ENCODE measurements around the gene IGSF23. TPM values are rescaled to one million over a fixed set of nuclear protein-coding genes. Genes with fewer than 3 reads are reported as not detected.

The IGSF23 gene
- total and polyA plus RNA-seq, 5 donors from 2014 or later = not detected

DNA sequence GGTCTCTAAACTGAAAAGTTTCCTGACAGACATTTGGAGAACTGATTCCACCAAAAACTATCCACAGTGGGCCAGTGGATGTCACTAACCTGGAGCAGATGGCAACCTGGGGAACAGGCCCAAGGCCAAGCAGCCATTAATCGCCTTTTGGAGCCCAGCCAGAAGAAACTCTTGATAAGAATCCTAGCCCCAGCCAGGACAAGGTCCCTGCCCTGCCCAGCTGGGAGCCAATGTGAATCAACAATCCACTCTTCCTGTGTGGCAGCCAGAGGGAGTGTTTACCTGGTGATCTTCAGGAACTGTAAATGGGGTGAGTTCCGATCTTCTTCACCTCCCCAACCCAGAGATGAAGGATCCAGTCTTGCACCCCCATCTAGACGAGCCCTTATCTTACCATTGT, 14.5 kb upstream of the IGSF23 start:
- Mint-ChIP-seq H3K36me3 (no peaks in the 10 kb centered on the region), H3K4me3 (no peak overlapping the region), H3K27me3 (no peaks in the 10 kb centered on the region), H3K9me3 (peaks cover 0 to 15% (median 4%) of the 10 kb centered on the region in 7 donors), H3K27ac (no peak overlapping the region), H3K4me1 (no peaks in the 10 kb centered on the region)
- no peak for DNase-seq
- no peak for ATAC-seq (ENCODE audit: low read depth in 2 of 2)
- H3K27me3 ChIP-seq (ENCODE audit: control insufficient read depth, insufficient read depth, low read length) = no peaks in the 10 kb centered on the region
- no peak overlapping the region for H3K4me3 ChIP-seq (ENCODE audit: low read depth, low read length)
- peaks cover 0 to 9% of the 10 kb centered on the region in 2 experiments for H3K9me3 ChIP-seq (ENCODE audit: control insufficient read depth in 2 of 2, low read length in 2 of 2)
- H3K4me1 ChIP-seq (ENCODE audit: control insufficient read depth, insufficient read depth, low read length, poor library complexity, severe bottlenecking) = no peaks in the 10 kb centered on the region
- no peak overlapping the region for H3K27ac ChIP-seq (ENCODE audit: insufficient read depth, low read length, poor library complexity, severe bottlenecking)
- H3K36me3 ChIP-seq (ENCODE audit: control insufficient read depth, insufficient read depth, low read length) = no peaks in the 10 kb centered on the region

DNA sequence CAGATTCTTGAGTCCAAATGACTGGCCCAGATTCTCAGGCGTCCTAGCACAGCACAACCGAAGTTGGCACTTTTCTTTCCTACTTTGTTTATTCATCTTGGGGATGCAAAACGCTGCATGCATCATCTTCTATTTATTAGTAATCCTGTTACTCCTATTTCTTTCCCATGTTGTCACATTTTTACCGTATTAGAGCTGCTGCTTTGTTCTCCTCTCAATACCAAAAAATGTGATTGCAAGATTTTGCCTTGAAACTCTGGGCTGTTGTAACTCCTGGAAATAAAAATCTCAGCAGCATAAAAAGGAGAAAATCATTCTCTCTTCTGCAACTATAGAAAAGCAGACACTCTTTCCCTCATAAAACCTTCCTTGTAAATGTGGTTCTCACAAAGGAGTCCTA, 12.9 kb upstream of the IGSF23 start:
- H3K4me1 ChIP-seq (ENCODE audit: control insufficient read depth, insufficient read depth, low read length, poor library complexity, severe bottlenecking) = no peaks in the 10 kb centered on the region
- DNase-seq (no peak), ATAC-seq (ENCODE audit: low read depth in 2 of 2) (no peak)
- no peaks in the 10 kb centered on the region for H3K36me3 Mint-ChIP-seq
- H3K4me3 ChIP-seq (ENCODE audit: low read depth, low read length) = no peak overlapping the region
- no peaks in the 10 kb centered on the region for H3K27me3 ChIP-seq (ENCODE audit: control insufficient read depth, insufficient read depth, low read length)
- no peaks in the 10 kb centered on the region for H3K36me3 ChIP-seq (ENCODE audit: control insufficient read depth, insufficient read depth, low read length)
- no peaks in the 10 kb centered on the region for H3K4me1 Mint-ChIP-seq
- H3K4me3 Mint-ChIP-seq = no peak overlapping the region
- no peak overlapping the region for H3K27ac Mint-ChIP-seq
- peaks cover 0 to 9% of the 10 kb centered on the region in 2 experiments for H3K9me3 ChIP-seq (ENCODE audit: control insufficient read depth in 2 of 2, low read length in 2 of 2)
- H3K9me3 Mint-ChIP-seq = peaks cover 0 to 16% (median 4%) of the 10 kb centered on the region in 7 donors
- no peaks in the 10 kb centered on the region for H3K27me3 Mint-ChIP-seq
- H3K27ac ChIP-seq (ENCODE audit: insufficient read depth, low read length, poor library complexity, severe bottlenecking) = no peak overlapping the region

DNA sequence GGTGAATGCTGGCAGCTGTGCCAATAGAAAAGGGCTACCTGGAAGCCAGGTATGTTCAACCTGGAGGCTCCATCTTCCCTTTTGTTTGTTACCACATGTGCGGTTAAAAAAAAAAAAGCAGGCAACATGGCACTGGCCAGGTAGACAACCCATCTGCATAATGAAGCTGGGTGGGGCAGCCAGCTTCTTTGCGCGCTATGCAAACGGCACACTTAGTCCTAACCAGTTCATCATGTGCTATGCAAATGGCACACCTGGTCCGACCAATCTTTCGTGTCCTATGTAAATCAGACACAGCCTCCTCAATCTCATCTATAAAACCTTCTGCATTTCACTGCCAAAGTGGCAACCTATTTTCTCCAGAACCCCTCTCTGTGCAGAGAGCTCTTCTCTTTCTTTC, 11.3 kb upstream of the IGSF23 start:
- no peaks in the 10 kb centered on the region for H3K27me3 ChIP-seq (ENCODE audit: control insufficient read depth, insufficient read depth, low read length)
- H3K36me3 ChIP-seq (ENCODE audit: control insufficient read depth, insufficient read depth, low read length) = no peaks in the 10 kb centered on the region
- DNase-seq = no peak
- Mint-ChIP-seq H3K27ac (no peak overlapping the region), H3K36me3 (no peaks in the 10 kb centered on the region), H3K4me1 (peaks cover 0 to 3% (median under 1%) of the 10 kb centered on the region in 4 donors), H3K4me3 (no peak overlapping the region), H3K27me3 (no peaks in the 10 kb centered on the region), H3K9me3 (peaks cover 0 to 12% (median 6%) of the 10 kb centered on the region in 7 donors)
- no peak overlapping the region for H3K4me3 ChIP-seq (ENCODE audit: low read depth, low read length)
- no peaks in the 10 kb centered on the region for H3K4me1 ChIP-seq (ENCODE audit: control insufficient read depth, insufficient read depth, low read length, poor library complexity, severe bottlenecking)
- no peak overlapping the region for H3K27ac ChIP-seq (ENCODE audit: insufficient read depth, low read length, poor library complexity, severe bottlenecking)
- ATAC-seq (ENCODE audit: low read depth in 2 of 2) = no peak
- H3K9me3 ChIP-seq (ENCODE audit: control insufficient read depth in 2 of 2, low read length in 2 of 2) = peaks cover 0 to 9% of the 10 kb centered on the region in 2 experiments

DNA sequence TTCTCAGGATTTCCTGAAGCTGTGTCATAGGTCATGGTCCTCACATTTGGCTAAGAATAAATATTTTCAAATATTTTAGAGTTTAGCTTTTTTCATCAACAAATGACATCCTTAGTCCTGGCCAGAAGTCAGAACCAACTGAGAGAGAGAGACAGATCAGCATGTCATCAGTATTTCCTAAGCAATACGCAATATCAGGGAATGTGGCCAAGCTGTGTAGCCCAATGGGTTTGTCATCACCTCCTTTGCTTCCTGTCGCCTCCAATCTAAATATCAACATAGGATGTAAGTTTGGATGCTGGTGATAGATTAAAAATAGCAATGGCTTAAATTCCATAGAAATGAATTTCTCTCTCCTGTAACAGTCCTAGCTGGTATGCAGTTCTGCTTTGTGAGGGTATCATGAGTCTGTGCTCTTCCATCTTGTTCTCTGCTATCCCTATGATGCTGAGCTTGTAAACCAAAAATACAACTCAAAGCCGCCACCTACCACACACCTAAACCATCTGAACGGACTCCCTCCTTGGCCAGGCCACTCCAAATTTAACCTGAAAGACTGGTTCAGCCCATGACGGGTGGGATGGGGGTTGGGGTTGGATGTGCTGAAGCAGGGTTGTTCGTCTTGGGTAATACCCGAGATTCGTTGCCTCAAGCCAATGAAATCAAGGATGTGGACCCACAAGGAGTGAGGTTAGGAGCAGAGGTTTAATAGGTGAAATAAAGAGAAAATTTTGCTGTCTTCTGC, 10.0 kb upstream of the IGSF23 start:
- Mint-ChIP-seq H3K27ac (no peak overlapping the region), H3K4me3 (no peak overlapping the region), H3K4me1 (peaks cover 0 to 11% (median under 1%) of the 10 kb centered on the region in 4 donors), H3K27me3 (no peaks in the 10 kb centered on the region), H3K9me3 (peaks cover 0 to 10% (median 4%) of the 10 kb centered on the region in 7 donors), H3K36me3 (no peaks in the 10 kb centered on the region)
- peaks cover 0 to 2% of the 10 kb centered on the region in 2 experiments for H3K9me3 ChIP-seq (ENCODE audit: control insufficient read depth in 2 of 2, low read length in 2 of 2)
- no peak overlapping the region for H3K27ac ChIP-seq (ENCODE audit: insufficient read depth, low read length, poor library complexity, severe bottlenecking)
- H3K36me3 ChIP-seq (ENCODE audit: control insufficient read depth, insufficient read depth, low read length) = no peaks in the 10 kb centered on the region
- no peaks in the 10 kb centered on the region for H3K27me3 ChIP-seq (ENCODE audit: control insufficient read depth, insufficient read depth, low read length)
- H3K4me3 ChIP-seq (ENCODE audit: low read depth, low read length) = no peak overlapping the region
- ATAC-seq (ENCODE audit: low read depth in 2 of 2) = no peak
- no peak for DNase-seq
- H3K4me1 ChIP-seq (ENCODE audit: control insufficient read depth, insufficient read depth, low read length, poor library complexity, severe bottlenecking) = no peaks in the 10 kb centered on the region

DNA sequence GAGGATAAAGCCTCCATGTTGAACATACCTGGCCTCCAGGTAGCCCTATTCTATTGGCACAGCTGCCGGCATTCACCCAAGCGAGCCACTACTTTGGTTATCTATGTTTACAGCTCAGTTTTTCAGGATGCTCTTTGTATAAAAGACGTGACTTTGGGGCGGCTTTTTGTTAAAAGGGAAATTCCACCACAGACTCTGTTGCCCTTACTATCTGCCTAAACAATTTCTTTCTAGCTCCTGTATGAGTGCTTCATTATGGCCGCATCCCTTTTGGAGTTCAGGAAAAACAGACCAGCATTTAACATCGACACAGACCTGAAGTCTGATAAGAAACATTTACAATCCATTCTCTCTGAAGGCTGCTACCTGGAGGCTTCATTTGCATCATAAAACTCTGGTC, 9.1 kb upstream of the IGSF23 start:
- Mint-ChIP-seq H3K27ac (no peak overlapping the region), H3K36me3 (no peaks in the 10 kb centered on the region), H3K27me3 (no peaks in the 10 kb centered on the region), H3K4me1 (peaks cover 0 to 11% (median under 1%) of the 10 kb centered on the region in 4 donors), H3K9me3 (peaks cover 0 to 10% (median 3%) of the 10 kb centered on the region in 7 donors), H3K4me3 (no peak overlapping the region)
- ATAC-seq (ENCODE audit: low read depth in 2 of 2) = no peak
- no peak for DNase-seq
- Histone ChIP-seq H3K27me3 (ENCODE audit: control insufficient read depth, insufficient read depth, low read length) (no peaks in the 10 kb centered on the region), H3K36me3 (ENCODE audit: control insufficient read depth, insufficient read depth, low read length) (no peaks in the 10 kb centered on the region), H3K4me3 (ENCODE audit: low read depth, low read length) (no peak overlapping the region), H3K4me1 (ENCODE audit: control insufficient read depth, insufficient read depth, low read length, poor library complexity, severe bottlenecking) (no peaks in the 10 kb centered on the region), H3K9me3 (ENCODE audit: control insufficient read depth in 2 of 2, low read length in 2 of 2) (no peaks in the 10 kb centered on the region), H3K27ac (ENCODE audit: insufficient read depth, low read length, poor library complexity, severe bottlenecking) (no peak overlapping the region)

DNA sequence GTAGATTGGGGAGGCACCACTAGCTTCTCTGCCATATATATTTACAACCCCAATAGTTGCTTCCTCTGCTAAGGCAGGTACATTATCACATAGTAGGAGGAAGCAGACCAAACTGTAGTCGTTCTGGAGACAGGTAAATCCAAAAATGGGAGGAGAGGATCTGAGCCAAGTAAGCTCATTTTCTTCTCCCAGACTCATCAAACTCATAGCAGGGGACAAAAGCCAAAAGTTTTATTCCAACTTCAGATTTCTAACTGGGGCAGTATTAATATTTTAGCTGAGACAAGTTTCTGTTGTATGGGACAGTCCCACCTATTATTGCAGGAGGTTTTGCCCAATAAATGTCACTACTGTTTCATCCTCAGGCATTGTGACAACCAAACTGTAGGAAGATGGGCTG, 7.8 kb upstream of the IGSF23 start:
- no peaks in the 10 kb centered on the region for H3K36me3 Mint-ChIP-seq
- H3K27me3 Mint-ChIP-seq = no peaks in the 10 kb centered on the region
- no peaks in the 10 kb centered on the region for H3K36me3 ChIP-seq (ENCODE audit: control insufficient read depth, insufficient read depth, low read length)
- H3K4me1 ChIP-seq (ENCODE audit: control insufficient read depth, insufficient read depth, low read length, poor library complexity, severe bottlenecking) = no peaks in the 10 kb centered on the region
- no peak for ATAC-seq (ENCODE audit: low read depth in 2 of 2)
- H3K27me3 ChIP-seq (ENCODE audit: control insufficient read depth, insufficient read depth, low read length) = no peaks in the 10 kb centered on the region
- no peak overlapping the region for H3K27ac Mint-ChIP-seq
- H3K27ac ChIP-seq (ENCODE audit: insufficient read depth, low read length, poor library complexity, severe bottlenecking) = no peak overlapping the region
- H3K4me3 ChIP-seq (ENCODE audit: low read depth, low read length) = no peak overlapping the region
- DNase-seq = no peak
- no peak overlapping the region for H3K4me3 Mint-ChIP-seq
- peaks cover 0 to 6% (median 3%) of the 10 kb centered on the region in 7 donors for H3K9me3 Mint-ChIP-seq
- peaks cover 0 to 11% (median under 1%) of the 10 kb centered on the region in 4 donors for H3K4me1 Mint-ChIP-seq
- no peaks in the 10 kb centered on the region for H3K9me3 ChIP-seq (ENCODE audit: control insufficient read depth in 2 of 2, low read length in 2 of 2)

DNA sequence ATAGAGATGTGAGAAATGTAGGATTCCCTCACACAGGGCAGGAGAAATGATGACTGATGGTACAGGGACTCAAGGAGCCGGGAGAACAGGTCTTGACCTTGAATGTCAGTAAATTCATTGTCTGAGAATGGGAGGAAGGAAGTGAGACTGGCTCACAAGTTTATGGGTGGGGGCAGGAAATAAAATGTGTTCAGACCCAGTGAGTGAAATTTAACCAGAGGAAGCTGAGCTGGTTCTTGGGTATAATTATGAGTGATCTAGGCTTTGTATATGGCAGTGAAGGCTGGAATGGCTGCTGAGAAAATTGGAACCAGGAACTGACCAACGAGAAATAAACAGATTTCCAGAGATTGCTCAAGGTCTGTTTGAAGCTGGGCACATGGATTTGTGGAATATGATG, 6.3 kb upstream of the IGSF23 start:
- H3K4me3 Mint-ChIP-seq = no peak overlapping the region
- no peak overlapping the region for H3K27ac ChIP-seq (ENCODE audit: insufficient read depth, low read length, poor library complexity, severe bottlenecking)
- no peak for DNase-seq
- H3K36me3 Mint-ChIP-seq = no peaks in the 10 kb centered on the region
- ATAC-seq (ENCODE audit: low read depth in 2 of 2) = no peak
- peaks cover 0 to 11% (median under 1%) of the 10 kb centered on the region in 4 donors for H3K4me1 Mint-ChIP-seq
- H3K27me3 Mint-ChIP-seq = no peaks in the 10 kb centered on the region
- peak overlapping the region in 2 of 3 donors; percentile 29 to 66 for H3K27ac Mint-ChIP-seq
- H3K4me3 ChIP-seq (ENCODE audit: low read depth, low read length) = no peak overlapping the region
- H3K9me3 ChIP-seq (ENCODE audit: control insufficient read depth in 2 of 2, low read length in 2 of 2) = no peaks in the 10 kb centered on the region
- H3K9me3 Mint-ChIP-seq = peaks cover 0 to 6% (median 3%) of the 10 kb centered on the region in 7 donors
- no peaks in the 10 kb centered on the region for H3K4me1 ChIP-seq (ENCODE audit: control insufficient read depth, insufficient read depth, low read length, poor library complexity, severe bottlenecking)
- no peaks in the 10 kb centered on the region for H3K36me3 ChIP-seq (ENCODE audit: control insufficient read depth, insufficient read depth, low read length)
- no peaks in the 10 kb centered on the region for H3K27me3 ChIP-seq (ENCODE audit: control insufficient read depth, insufficient read depth, low read length)

DNA sequence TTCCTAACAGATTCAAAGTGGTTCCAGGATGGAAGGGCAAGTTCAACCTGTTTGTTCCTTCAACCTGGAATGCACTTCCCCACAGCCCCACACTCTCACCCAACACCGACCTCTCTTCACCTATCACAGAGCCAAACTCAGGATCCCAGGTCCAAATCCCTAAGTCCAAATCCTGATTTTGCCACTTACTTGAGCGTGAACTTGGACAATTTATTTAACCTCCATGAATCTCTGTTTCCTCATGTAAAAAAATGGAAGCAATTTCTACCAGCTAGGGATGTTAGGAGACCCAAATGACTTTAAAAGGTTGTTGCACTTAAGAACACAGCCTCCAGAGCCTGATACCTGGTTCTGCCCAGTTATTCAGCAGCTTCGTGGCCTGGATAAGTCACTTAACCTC, 5.4 kb upstream of the IGSF23 start:
- Mint-ChIP-seq H3K9me3 (peaks cover 0 to 6% (median 2%) of the 10 kb centered on the region in 7 donors), H3K4me1 (peaks cover 0 to 11% (median under 1%) of the 10 kb centered on the region in 4 donors), H3K4me3 (no peak overlapping the region), H3K36me3 (no peaks in the 10 kb centered on the region), H3K27me3 (no peaks in the 10 kb centered on the region), H3K27ac (no peak overlapping the region)
- Histone ChIP-seq H3K9me3 (ENCODE audit: control insufficient read depth in 2 of 2, low read length in 2 of 2) (no peaks in the 10 kb centered on the region), H3K4me3 (ENCODE audit: low read depth, low read length) (no peak overlapping the region), H3K36me3 (ENCODE audit: control insufficient read depth, insufficient read depth, low read length) (no peaks in the 10 kb centered on the region), H3K4me1 (ENCODE audit: control insufficient read depth, insufficient read depth, low read length, poor library complexity, severe bottlenecking) (no peaks in the 10 kb centered on the region), H3K27me3 (ENCODE audit: control insufficient read depth, insufficient read depth, low read length) (no peaks in the 10 kb centered on the region), H3K27ac (ENCODE audit: insufficient read depth, low read length, poor library complexity, severe bottlenecking) (no peak overlapping the region)
- DNase-seq = no peak
- ATAC-seq (ENCODE audit: low read depth in 2 of 2) = no peak
